Spleen (tissue), 13 donors: ENCODE results near the gene KIN. TPM values are rescaled to one million over a fixed set of nuclear protein-coding genes. Genes with fewer than 3 reads are reported as not detected.

Experiments
- DNase-seq: peaks from one replicate; pipeline ENCODE4 v3.0.0-alpha.2; 2020
- H3K27ac ChIP-seq, 8 donors: fragments of 200-600 bp; sonication (generic) in 7 of 8; 1 replicate in 4 of 8; 2 replicates in 4 of 8; pipeline versions ENCODE4 v1.5.0 to v1.8.0; 2016 to 2021; ENCODE audit warnings: inconsistent platforms in 4 of 8, mild to moderate bottlenecking in 4 of 8, moderate library complexity in 1 of 8
- H3K27me3 ChIP-seq, 7 donors: fragments of 200-600 bp; sonication (generic) in 6 of 7; replicated peaks in 1 of 7; 1 replicate in 4 of 7; 2 replicates in 3 of 7; pipeline versions ENCODE4 v1.5.0 to v1.8.0; 2016 to 2021; ENCODE audit warnings: inconsistent platforms in 3 of 7, mild to moderate bottlenecking in 1 of 7
- H3K36me3 ChIP-seq, 6 donors: fragments of 200-600 bp; sonication (generic) in 5 of 6; 1 replicate in 4 of 6; 2 replicates in 2 of 6; pipeline versions ENCODE4 v1.5.0 to v1.8.0; 2016 to 2021; ENCODE audit warnings: inconsistent platforms in 2 of 6
- H3K4me1 ChIP-seq, 6 donors: fragments of 200-600 bp; sonication (generic) in 5 of 6; 1 replicate in 3 of 6; 2 replicates in 3 of 6; pipeline versions ENCODE4 v1.5.0 to v1.8.0; 2016 to 2021; ENCODE audit warnings: inconsistent platforms in 3 of 6
- H3K4me3 ChIP-seq, 8 donors: fragments of 200-600 bp; sonication (generic) in 7 of 8; 1 replicate in 4 of 8; 2 replicates in 4 of 8; pipeline versions ENCODE4 v1.5.0 to v1.8.0; 2016 to 2021; ENCODE audit warnings: inconsistent platforms in 4 of 8, mild to moderate bottlenecking in 4 of 8, moderate library complexity in 2 of 8
- H3K9me3 ChIP-seq, 8 donors: fragments of 200-600 bp; sonication (generic) in 7 of 8; 1 replicate in 4 of 8; 2 replicates in 4 of 8; pipeline versions ENCODE4 v1.5.0 to v1.8.0; 2016 to 2021; ENCODE audit warnings: inconsistent platforms in 4 of 8
- POLR2A ChIP-seq, 3 donors: fragments of 450-650 bp; IDR thresholded peaks; one replicate each; pipeline ENCODE4 v1.5.1; 2017; ENCODE audit warnings: antibody characterized with exemption in 3 of 3, mild to moderate bottlenecking in 1 of 3
- POLR2AphosphoS5 ChIP-seq, 3 donors: sonication (generic); formaldehyde crosslinking; IDR thresholded peaks; one replicate each; pipeline ENCODE4 v1.5.1; 2017; ENCODE audit warnings: antibody characterized with exemption in 3 of 3
- WGBS, 5 donors: extraction: QIAGEN DNeasy Blood & Tissue Kit in 3 of 5; methylation state at CpG; one replicate each; pipeline versions ENCODE4 v1.1.5 to v1.1.7; 2013 to 2018; 5-methylcytosine and 5-hydroxymethylcytosine counted together
- intact Hi-C: fragments of 100-400 bp; cut with DNase I; formaldehyde crosslinking; loops from one replicate; pipeline ENCODE4 v1.15.0; 2023; ENCODE audit warnings: low total_unique reads
- long read RNA-seq, 2 donors: transcript quantifications; one replicate each; lab custom pipeline, GENCODE V29; 2026
- polyA plus RNA-seq, 3 donors: library from polyadenylated mRNA; stranded (reverse); fragments of 200-250 nt; gene quantifications; one replicate each; pipeline ENCODE4 v1.2.1, GENCODE V29; 2013
- total RNA-seq, 7 donors: library from RNA; depleted of rRNA in 3 of 7; stranded (reverse); fragments of >200 nt in 3 of 7; fragmentation: NEBNext Ultra II Directional in 4 of 7; extraction: Animal tissue kit (Norgen Biotek cat#: 25700) in 4 of 7; gene quantifications; one replicate each; pipeline versions ENCODE4 v1.1.0 to v1.2.1, GENCODE V29; 2016 to 2021
- TF ChIP-seq, protein P1 (sequence below), 11 experiments: fragments of 200-600 bp in 7 of 11; fragments of 450-650 bp in 4 of 11; sonication (generic) in 4 of 11; IDR thresholded peaks in 8 of 11; conservative IDR thresholded peaks in 3 of 11; 1 replicate in 7 of 11; 2 replicates in 4 of 11; pipeline versions ENCODE4 v1.4.0 to v1.8.0; 2016 to 2021; ENCODE audit warnings: antibody characterized with exemption in 11 of 11, inconsistent platforms in 4 of 11, mild to moderate bottlenecking in 1 of 11
- donor health status: healthy with polysubstance abuse.
- donor health status: DM: no; HTN: no; CAD: no; lungs with moderate emphysema.
- donor health status: DM: no; HTN: no; CAD: no.
- donor health status: Bipolar disorder and iron deficiency.
- donor health status: healthy.
- donor health status: DM: no; HTN: no; CAD: no.
- donor health status: DM: yes; HTN: yes; CAD: no.

KIN gene, protein sequence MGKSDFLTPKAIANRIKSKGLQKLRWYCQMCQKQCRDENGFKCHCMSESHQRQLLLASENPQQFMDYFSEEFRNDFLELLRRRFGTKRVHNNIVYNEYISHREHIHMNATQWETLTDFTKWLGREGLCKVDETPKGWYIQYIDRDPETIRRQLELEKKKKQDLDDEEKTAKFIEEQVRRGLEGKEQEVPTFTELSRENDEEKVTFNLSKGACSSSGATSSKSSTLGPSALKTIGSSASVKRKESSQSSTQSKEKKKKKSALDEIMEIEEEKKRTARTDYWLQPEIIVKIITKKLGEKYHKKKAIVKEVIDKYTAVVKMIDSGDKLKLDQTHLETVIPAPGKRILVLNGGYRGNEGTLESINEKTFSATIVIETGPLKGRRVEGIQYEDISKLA
- total RNA-seq (10 to 100 TPM in 6 of 7 donors, 1 to 10 TPM in 1; 9.2 to 13.6 (median 11.0) TPM), polyA plus RNA-seq (10 to 100 TPM; 11.3 to 16.0 (median 11.5) TPM)
- long read RNA-seq, donor 1, full-length matches to known transcripts, result 9 of 14 reads
- long read RNA-seq, donor 1, partial matches to known transcripts, result 5 of 14 reads
- long read RNA-seq, donor 1, other reads (novel, unspliced or antisense), result 0 of 14 reads
- long read RNA-seq, donor 2, full-length matches to known transcripts, result 2 of 2 reads
- long read RNA-seq, donor 2, partial matches to known transcripts, result 0 of 2 reads
- long read RNA-seq, donor 2, other reads (novel, unspliced or antisense), result 0 of 2 reads

DNA sequence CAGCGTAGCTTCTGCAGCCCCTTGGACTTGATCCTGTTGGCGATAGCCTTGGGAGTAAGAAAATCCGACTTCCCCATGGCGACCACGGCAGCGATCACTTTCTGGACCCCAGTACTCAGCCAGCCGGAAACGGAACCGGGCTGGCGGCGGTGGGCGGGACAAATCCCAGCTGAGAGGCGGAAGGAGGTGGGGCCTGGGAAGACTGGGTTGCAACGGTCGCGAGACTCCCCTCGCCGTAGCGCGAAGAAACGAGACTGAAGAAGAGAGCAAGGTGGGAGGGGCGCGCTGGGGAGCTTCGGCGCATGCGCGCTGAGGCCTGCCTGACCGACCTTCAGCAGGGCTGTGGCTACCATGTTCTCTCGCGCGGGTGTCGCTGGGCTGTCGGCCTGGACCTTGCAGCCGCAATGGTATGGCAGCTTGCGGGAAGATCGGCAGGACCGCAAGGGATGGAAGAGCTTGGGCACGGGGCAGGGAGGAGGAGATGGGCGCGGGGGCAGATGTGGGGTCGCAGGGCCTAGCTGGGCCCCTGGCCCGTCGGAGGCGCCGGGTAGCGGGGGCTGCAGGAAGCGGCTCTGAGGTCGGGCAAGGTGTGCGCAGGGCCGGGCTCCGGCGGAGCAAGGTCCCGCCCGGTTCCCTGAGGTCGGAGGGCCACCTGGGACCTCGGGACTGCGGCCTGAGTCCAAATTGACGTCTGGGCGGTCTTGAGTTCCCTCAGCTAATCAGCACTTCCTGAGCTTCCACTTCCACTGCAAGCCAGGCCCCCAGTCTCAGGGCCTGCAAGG is at the start of gene KIN, which contains the start of gene ATP5F1C:
Gene KIN (minus strand): TSS at position 137 of the 782 bp plus-strand sequence. CDS start 60 bp downstream, at position 77.
Gene ATP5F1C (plus strand): TSS at position 321 of the 782 bp plus-strand sequence. CDS start 31 bp downstream, at position 352.
- Histone ChIP-seq H3K36me3 (peaks cover 0 to 28% (median 3%) of the 10 kb centered on the region in 6 donors), H3K4me1 (peaks cover 24 to 90% (median 81%) of the 10 kb centered on the region in 6 donors), H3K27ac (peak within 1 kb of the TSS; percentile 71 to 92 (median 87)), H3K27me3 (no peaks in the 10 kb centered on the region), H3K4me3 (peak within 1 kb of the TSS; percentile 70 to 99 (median 90)), H3K9me3 (no peaks in the 10 kb centered on the region)
- WGBS, 5 donors, result 1 to 2% (median 1%) methylated on average over 34 to 59 of the region's 59 CpGs
- DNase-seq, result peak; percentile 99
- intact Hi-C loops, result no loop called here
- TF ChIP-seq POLR2A (IDR thresholded peaks at IDR 0.05), result peak in 1 of 3 donors; percentile 7
- peak; percentile 94 to 97 (median 94) for TF ChIP-seq POLR2AphosphoS5 (IDR thresholded peaks at IDR 0.05)
- TF ChIP-seq, protein P1, sequence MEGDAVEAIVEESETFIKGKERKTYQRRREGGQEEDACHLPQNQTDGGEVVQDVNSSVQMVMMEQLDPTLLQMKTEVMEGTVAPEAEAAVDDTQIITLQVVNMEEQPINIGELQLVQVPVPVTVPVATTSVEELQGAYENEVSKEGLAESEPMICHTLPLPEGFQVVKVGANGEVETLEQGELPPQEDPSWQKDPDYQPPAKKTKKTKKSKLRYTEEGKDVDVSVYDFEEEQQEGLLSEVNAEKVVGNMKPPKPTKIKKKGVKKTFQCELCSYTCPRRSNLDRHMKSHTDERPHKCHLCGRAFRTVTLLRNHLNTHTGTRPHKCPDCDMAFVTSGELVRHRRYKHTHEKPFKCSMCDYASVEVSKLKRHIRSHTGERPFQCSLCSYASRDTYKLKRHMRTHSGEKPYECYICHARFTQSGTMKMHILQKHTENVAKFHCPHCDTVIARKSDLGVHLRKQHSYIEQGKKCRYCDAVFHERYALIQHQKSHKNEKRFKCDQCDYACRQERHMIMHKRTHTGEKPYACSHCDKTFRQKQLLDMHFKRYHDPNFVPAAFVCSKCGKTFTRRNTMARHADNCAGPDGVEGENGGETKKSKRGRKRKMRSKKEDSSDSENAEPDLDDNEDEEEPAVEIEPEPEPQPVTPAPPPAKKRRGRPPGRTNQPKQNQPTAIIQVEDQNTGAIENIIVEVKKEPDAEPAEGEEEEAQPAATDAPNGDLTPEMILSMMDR (IDR thresholded peaks at IDR 0.05 in 8 of 11, conservative IDR thresholded peaks at IDR 0.05 in 3 of 11), result peak in 4 of 11 experiments; percentile 33 to 47 (median 37)

DNA sequence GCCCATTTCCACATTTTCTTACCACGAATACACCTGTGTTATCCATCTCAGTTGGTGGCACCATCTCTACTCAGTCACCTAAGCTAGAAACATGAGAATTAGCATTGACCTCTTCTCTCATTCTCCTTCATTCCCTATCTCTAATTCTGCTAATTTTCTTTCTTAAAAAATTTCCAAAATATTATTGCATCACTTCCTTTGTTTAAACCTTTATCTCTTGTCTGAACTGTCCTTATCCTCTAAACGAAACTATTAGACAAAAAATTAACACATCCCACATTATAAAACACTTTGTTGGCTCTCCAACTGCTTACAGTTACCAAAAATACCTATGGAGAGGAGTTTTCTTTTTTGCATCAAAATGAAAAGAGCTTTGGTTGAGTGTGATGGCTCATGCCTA is 48.8 kb upstream of the KIN start:
- TF ChIP-seq POLR2A (IDR thresholded peaks at IDR 0.05) (no peak), POLR2AphosphoS5 (IDR thresholded peaks at IDR 0.05) (no peak)
- TF ChIP-seq, protein P1 (IDR thresholded peaks at IDR 0.05 in 8 of 11, conservative IDR thresholded peaks at IDR 0.05 in 3 of 11), result no peak
- Histone ChIP-seq H3K36me3 (peaks cover 0 to 51% (median 6%) of the 10 kb centered on the region in 6 donors), H3K27me3 (no peaks in the 10 kb centered on the region), H3K27ac (no peak overlapping the region), H3K9me3 (no peaks in the 10 kb centered on the region), H3K4me1 (peaks cover 0 to 16% (median 0%) of the 10 kb centered on the region in 6 donors), H3K4me3 (no peak overlapping the region)
- no peak for DNase-seq
- intact Hi-C loops, result no loop called here
- 83 to 90% (median 88%) methylated on average over 2 of the region's 2 CpGs for WGBS, 5 donors

DNA sequence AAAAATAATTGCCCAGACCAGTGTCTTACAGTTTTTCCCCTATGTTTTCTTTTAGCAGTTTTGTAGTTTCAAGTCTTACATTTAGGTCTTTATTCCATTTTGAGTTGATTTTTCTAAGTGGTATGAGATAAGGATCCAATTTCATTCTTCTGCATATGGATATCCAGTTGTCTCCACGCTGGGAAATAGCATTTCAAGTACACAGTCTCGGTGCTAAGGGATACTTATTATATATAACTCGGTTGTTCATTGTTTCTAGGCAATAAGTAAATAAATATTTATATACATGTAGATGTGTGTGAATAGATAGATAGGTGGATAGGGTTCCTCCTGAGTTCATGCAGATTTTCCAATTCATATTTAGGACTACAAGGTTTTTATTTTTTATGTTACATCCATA is 46.5 kb upstream of the KIN start:
- H3K27ac ChIP-seq, result no peak overlapping the region
- no peaks in the 10 kb centered on the region for H3K9me3 ChIP-seq
- 92 to 99% (median 96%) methylated on average over 3 of the region's 3 CpGs for WGBS, 5 donors
- TF ChIP-seq POLR2AphosphoS5 (IDR thresholded peaks at IDR 0.05) (no peak), POLR2A (IDR thresholded peaks at IDR 0.05) (no peak)
- TF ChIP-seq, protein P1 (IDR thresholded peaks at IDR 0.05 in 8 of 11, conservative IDR thresholded peaks at IDR 0.05 in 3 of 11), result no peak
- peaks cover 0 to 37% (median 0%) of the 10 kb centered on the region in 6 donors for H3K36me3 ChIP-seq
- intact Hi-C loops, result no loop called here
- DNase-seq, result no peak
- no peak overlapping the region for H3K4me3 ChIP-seq
- peaks cover 0 to 22% (median 0%) of the 10 kb centered on the region in 6 donors for H3K4me1 ChIP-seq
- H3K27me3 ChIP-seq, result no peaks in the 10 kb centered on the region
